GM12873 (cell line): ENCODE data around the gene FAM163B.

ENCODE experiments used
- CTCF ChIP-seq: IDR thresholded peaks from 2 replicates; pipeline ENCODE4 v1.5.1; 2012; ENCODE audit warnings: low read depth, mild to moderate bottlenecking, moderate library complexity, low read length, control low read depth; ENCODE audit not compliant: insufficient read depth; ENCODE audit errors: missing control alignments

FAM163B gene

GRCh38 chr9:133553973-133554713, 55.0 kb downstream of the FAM163B start:
- TF ChIP-seq CTCF, result no peak

DNA sequence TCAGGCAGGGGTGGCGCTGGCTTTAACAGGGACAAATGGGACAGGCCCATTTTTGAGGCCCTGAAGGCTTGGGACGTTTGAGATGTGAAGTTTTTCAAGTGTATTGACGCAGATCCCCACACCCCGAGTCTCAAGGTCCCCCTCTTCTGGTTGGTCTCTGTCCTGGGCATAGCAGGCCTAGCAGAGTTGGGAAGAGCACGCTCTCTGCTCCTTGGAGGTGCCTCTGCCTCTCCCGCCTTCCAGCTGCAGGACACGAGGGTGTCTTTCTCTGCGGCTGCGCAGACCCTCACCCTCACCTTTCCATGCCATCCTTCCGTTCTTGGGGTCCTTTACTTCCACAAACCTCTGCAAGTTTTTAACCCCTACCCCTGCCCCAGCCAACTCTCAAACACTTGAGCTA, 56.1 kb downstream of the FAM163B start:
- peak; percentile 15 for TF ChIP-seq CTCF

- no peak for TF ChIP-seq CTCF
Measured at GRCh38 chr9:133552236-133552635, 57.0 kb downstream of the FAM163B start.

- TF ChIP-seq CTCF, result no peak
Measured at GRCh38 chr9:133551446-133551845, 57.7 kb downstream of the FAM163B start.

GRCh38 chr9:133547116-133547515, 62.1 kb downstream of the FAM163B start:
- TF ChIP-seq CTCF, result no peak

DNA sequence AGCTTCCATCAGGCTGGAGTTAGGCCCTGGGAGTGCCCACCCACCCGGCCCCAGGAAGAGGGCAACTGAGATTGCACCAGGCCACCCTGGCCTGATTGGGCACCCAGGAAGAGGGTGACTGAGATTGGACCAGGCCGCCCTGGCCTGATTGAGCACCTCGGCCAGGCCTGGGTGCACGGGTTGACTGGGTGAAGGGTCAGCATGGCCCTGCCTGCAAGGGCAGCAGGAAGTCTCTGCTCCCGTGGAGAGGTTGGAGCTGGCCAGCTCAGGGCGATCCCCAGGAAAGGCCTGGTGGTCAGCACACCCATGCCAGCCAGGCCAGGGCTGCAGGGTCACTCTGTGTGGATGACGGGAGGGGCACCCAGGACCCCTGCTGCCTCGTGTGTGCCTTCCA, 62.9 kb downstream of the FAM163B start:
- no peak for TF ChIP-seq CTCF

DNA sequence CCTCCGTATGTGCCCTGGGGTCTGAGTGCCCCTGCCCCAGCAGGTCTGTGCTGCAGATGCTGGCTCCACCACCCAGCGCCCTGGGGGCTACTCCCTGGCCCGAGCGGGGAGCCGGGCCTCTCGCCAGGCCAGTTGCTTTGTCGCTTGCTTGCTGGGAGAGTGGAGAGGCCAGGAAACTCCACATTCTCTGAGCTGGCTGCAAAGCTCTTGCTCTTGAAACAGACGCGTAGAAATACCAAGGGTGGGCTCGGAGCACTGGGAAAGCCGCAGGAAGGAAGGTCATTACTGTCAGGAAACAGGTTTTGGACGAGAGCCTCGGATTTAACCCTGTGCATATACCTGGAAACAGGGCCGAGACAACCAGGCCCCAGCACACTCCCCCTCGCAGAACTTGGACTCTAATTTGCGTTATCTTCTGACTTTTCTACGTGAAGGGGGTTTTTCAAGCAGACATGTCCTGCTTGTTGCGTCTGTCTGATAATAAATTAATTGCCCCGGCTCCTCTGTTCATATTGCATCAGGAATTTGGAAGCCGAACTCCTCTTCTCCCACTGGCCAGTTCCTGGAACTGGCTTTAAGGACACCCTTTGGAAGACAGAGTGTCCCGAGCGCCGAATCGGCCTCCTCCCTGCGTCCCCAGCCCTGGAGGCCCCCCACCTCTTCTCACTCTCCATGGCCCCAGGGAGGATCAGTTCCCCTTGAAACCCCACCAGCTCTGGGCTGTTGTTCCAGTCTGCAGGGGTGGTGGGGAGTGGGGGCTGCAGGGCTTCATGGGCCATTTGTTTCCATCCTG, 63.5 kb downstream of the FAM163B start:
- TF ChIP-seq CTCF, result no peak
